PC-3 (cell line): ENCODE measurements around the gene GALNT10. TPM values are rescaled to one million over a fixed set of nuclear protein-coding genes. Genes with fewer than 3 reads are reported as not detected.

Experiments
- ATAC-seq: fragments of 200-7000 bp; cut with Tn5 transposase; 2 replicates; pipeline ENCODE4 v1.9.1; 2020; ENCODE audit warnings: mild to moderate bottlenecking, moderate library complexity
- BruUV-seq: library from RNA; stranded (reverse); fragments of 400-500 nt; replicated peaks from 2 replicates; lab custom pipeline; 2021; lab: Mats Ljungman, UMichigan
- CTCF ChIA-PET: fragments of 300-600 bp; sonication (Branson Sonifier 250); formaldehyde crosslinking; loops from one replicate; lab custom pipeline; 2022; ENCODE audit warnings: antibody characterized with exemption; lab: Charles Lee
- POLR2A ChIA-PET: fragments of 300-600 bp; sonication (Branson Sonifier 250); formaldehyde crosslinking; loops from one replicate; lab custom pipeline; 2022; ENCODE audit warnings: antibody characterized with exemption; ENCODE audit not compliant: unreplicated experiment; lab: Charles Lee
- DNase-seq: peaks from one replicate; pipeline ENCODE4 v3.0.0-alpha.2; 2015
- H2AFZ ChIP-seq: fragments of 300-600 bp; sonication (generic); 2 replicates; pipeline ENCODE4 v1.6.0; 2016; ENCODE audit warnings: antibody characterized with exemption, low read length
- H3F3A ChIP-seq: fragments of 300-600 bp; sonication (generic); one replicate; pipeline ENCODE4 v1.6.0; 2017; ENCODE audit warnings: antibody characterized with exemption, low read length, control low read depth, mild to moderate bottlenecking; ENCODE audit not compliant: unreplicated experiment
- H3K27ac ChIP-seq: fragments of 300-600 bp; sonication (generic); 2 replicates; pipeline ENCODE4 v1.5.1; 2016; ENCODE audit warnings: mild to moderate bottlenecking, low read length
- H3K27me3 ChIP-seq: fragments of 300-600 bp; sonication (generic); 2 replicates; pipeline ENCODE4 v1.6.1; 2016; ENCODE audit warnings: low read length, mixed read lengths
- H3K36me3 ChIP-seq: fragments of 300-600 bp; sonication (generic); 2 replicates; pipeline ENCODE4 v1.6.1; 2016; ENCODE audit warnings: low read depth, mixed run types, low read length, mixed read lengths
- H3K4me1 ChIP-seq: fragments of 300-600 bp; sonication (generic); 2 replicates; pipeline ENCODE4 v1.5.1; 2016; ENCODE audit warnings: low read length; ENCODE audit not compliant: insufficient read depth
- H3K4me2 ChIP-seq: fragments of 300-600 bp; sonication (generic); 2 replicates; pipeline ENCODE4 v1.6.0; 2016; ENCODE audit warnings: low read length
- H3K4me3 ChIP-seq: fragments of 300-600 bp; sonication (generic); 2 replicates; pipeline ENCODE4 v1.5.1; 2016; ENCODE audit warnings: mild to moderate bottlenecking, low read length, mixed read lengths
- H3K79me2 ChIP-seq: fragments of 300-600 bp; sonication (generic); 2 replicates; pipeline ENCODE4 v1.6.1; 2017; ENCODE audit warnings: low read length, mixed read lengths
- H3K9ac ChIP-seq: fragments of 300-600 bp; sonication (generic); 2 replicates; pipeline ENCODE4 v1.6.0; 2016; ENCODE audit warnings: mild to moderate bottlenecking, low read length
- H3K9me2 ChIP-seq: fragments of 300-600 bp; sonication (generic); replicated peaks from 2 replicates; pipeline ENCODE4 v1.6.1; 2016; ENCODE audit warnings: mixed run types, low read length, mixed read lengths
- H3K9me3 ChIP-seq: fragments of 300-600 bp; sonication (generic); 2 replicates; pipeline ENCODE4 v1.6.1; 2016; ENCODE audit warnings: low read length, mixed read lengths
- H4K20me1 ChIP-seq: fragments of 300-600 bp; sonication (generic); 2 replicates; pipeline ENCODE4 v1.6.1; 2016; ENCODE audit warnings: low read length, mixed read lengths
- EZH2 ChIP-seq: fragments of 300-600 bp; sonication (generic); IDR thresholded peaks from one replicate; pipeline ENCODE4 v1.6.1; 2017; ENCODE audit warnings: antibody characterized with exemption, mild to moderate bottlenecking, low read length; ENCODE audit not compliant: unreplicated experiment
- EZH2phosphoT487 ChIP-seq: fragments of 300-600 bp; sonication (generic); IDR thresholded peaks from 2 replicates; pipeline ENCODE4 v1.6.1; 2018; ENCODE audit warnings: mild to moderate bottlenecking, antibody characterized with exemption, low read length, borderline replicate concordance
- intact Hi-C: fragments of 100-400 bp; cut with micrococcal nuclease; formaldehyde crosslinking; loops from 2 replicates; pipeline ENCODE4 v1.9.0; 2023
- total RNA-seq: library from RNA; depleted of rRNA; stranded (reverse); fragments of >200 nt; gene quantifications from 2 replicates; pipeline ENCODE4 v1.2.3, GENCODE V29; 2014
- TF ChIP-seq, protein P1 (sequence below): fragments of 300-600 bp; sonication (generic); conservative IDR thresholded peaks from 2 replicates; pipeline ENCODE4 v1.5.1; 2017; ENCODE audit warnings: antibody characterized with exemption, low read depth, mild to moderate bottlenecking, low read length

Gene GALNT10
- total RNA-seq, 1 experiment from 2014 or later, result 46.2 TPM

DNA sequence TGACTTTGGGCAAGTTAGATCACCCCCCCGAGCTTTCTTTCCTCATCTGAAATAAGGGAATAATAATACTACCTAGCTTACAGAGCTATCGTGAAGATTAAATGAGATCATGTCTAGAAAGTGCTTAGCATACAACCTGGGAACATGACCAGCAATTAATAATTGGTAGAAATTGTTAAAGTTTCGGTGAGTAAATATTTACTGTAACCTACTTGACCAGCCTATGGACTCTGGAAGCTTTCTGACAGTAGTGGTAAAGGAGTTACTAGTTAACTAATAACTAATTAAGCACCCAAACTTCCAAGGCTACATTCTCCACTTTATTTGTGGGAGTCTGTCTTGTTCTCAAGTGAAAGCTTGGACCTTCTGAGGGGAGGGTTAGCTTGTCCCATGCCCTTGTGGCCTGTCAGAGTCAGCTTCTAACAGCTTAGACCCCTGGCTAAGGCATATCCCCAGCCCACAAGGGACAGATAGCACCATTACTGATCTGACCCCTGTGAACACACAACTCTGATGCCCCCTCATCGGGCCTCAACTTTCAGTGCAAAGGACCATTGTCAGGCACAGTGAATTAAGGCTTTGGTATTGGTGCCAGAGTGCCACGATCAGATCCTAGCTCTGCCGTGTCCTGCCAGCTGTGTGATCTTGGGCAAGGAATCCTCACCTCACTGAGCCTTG lies 196.6 kb downstream of the GALNT10 start:
- TF ChIP-seq, protein P1, sequence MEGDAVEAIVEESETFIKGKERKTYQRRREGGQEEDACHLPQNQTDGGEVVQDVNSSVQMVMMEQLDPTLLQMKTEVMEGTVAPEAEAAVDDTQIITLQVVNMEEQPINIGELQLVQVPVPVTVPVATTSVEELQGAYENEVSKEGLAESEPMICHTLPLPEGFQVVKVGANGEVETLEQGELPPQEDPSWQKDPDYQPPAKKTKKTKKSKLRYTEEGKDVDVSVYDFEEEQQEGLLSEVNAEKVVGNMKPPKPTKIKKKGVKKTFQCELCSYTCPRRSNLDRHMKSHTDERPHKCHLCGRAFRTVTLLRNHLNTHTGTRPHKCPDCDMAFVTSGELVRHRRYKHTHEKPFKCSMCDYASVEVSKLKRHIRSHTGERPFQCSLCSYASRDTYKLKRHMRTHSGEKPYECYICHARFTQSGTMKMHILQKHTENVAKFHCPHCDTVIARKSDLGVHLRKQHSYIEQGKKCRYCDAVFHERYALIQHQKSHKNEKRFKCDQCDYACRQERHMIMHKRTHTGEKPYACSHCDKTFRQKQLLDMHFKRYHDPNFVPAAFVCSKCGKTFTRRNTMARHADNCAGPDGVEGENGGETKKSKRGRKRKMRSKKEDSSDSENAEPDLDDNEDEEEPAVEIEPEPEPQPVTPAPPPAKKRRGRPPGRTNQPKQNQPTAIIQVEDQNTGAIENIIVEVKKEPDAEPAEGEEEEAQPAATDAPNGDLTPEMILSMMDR, result no peak
- ChIA-PET CTCF (no interaction called here), POLR2A (no interaction called here)
- no peak overlapping the region for H3K4me2 ChIP-seq
- no peaks in the 10 kb centered on the region for H3F3A ChIP-seq
- no peaks in the 10 kb centered on the region for H3K27me3 ChIP-seq
- DNase-seq (no peak), ATAC-seq (no peak)
- H3K9me2 ChIP-seq, result no peaks in the 10 kb centered on the region
- intact Hi-C loops, result no loop called here
- H3K79me2 ChIP-seq, result no peaks in the 10 kb centered on the region
- no peaks in the 10 kb centered on the region for H4K20me1 ChIP-seq
- H3K9me3 ChIP-seq, result no peaks in the 10 kb centered on the region
- no peak overlapping the region for H2AFZ ChIP-seq
- H3K36me3 ChIP-seq, result 0 out of 2 replicates have a peak, but pooled peaks cover 3% of the 10 kb centered on the region
- no peak overlapping the region for H3K4me3 ChIP-seq
- no peak overlapping the region for H3K9ac ChIP-seq
- H3K27ac ChIP-seq, result no peak overlapping the region
- no TSS peak for BruUV-seq
- no peaks in the 10 kb centered on the region for H3K4me1 ChIP-seq

DNA sequence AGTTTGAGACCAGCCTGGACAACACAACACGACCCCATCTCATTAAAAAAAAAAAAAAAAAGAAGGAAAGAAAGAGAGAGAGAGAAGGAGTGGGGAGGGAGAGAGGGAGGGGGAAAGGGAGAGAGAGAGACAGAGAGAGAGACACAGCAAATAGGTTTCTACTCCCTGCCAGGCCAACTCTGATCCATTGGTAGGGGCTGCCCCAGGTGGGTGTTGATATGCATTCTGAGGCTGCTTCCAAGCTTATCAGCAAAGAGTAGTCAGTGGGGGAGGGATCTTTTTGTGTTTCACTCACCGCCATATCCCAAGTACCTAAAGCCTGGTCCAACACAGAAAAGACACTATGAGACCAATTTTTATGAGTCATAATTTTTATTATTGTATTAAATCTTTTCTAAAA lies 198.3 kb downstream of the GALNT10 start:
- no peaks in the 10 kb centered on the region for H3K79me2 ChIP-seq
- no peak overlapping the region for H3K9ac ChIP-seq
- POLR2A ChIA-PET, result no interaction called here
- no peaks in the 10 kb centered on the region for H3K27me3 ChIP-seq
- BruUV-seq, result no TSS peak
- intact Hi-C loops, result no loop called here
- no peaks in the 10 kb centered on the region for H3K9me3 ChIP-seq
- no peaks in the 10 kb centered on the region for H3K9me2 ChIP-seq
- ATAC-seq, result no peak
- H3F3A ChIP-seq, result no peaks in the 10 kb centered on the region
- H3K4me1 ChIP-seq, result no peaks in the 10 kb centered on the region
- no peak overlapping the region for H3K4me3 ChIP-seq
- H3K4me2 ChIP-seq, result no peak overlapping the region
- H3K27ac ChIP-seq, result no peak overlapping the region
- peaks cover 3% of the 10 kb centered on the region; the same call in 1 of the 2 replicates for H3K36me3 ChIP-seq
- no peaks in the 10 kb centered on the region for H4K20me1 ChIP-seq
- TF ChIP-seq, protein P1, result no peak
- no peak for TF ChIP-seq EZH2
- TF ChIP-seq EZH2phosphoT487, result no peak
- no peak overlapping the region for H2AFZ ChIP-seq
- no peak for DNase-seq
- CTCF ChIA-PET, result no interaction called here

DNA sequence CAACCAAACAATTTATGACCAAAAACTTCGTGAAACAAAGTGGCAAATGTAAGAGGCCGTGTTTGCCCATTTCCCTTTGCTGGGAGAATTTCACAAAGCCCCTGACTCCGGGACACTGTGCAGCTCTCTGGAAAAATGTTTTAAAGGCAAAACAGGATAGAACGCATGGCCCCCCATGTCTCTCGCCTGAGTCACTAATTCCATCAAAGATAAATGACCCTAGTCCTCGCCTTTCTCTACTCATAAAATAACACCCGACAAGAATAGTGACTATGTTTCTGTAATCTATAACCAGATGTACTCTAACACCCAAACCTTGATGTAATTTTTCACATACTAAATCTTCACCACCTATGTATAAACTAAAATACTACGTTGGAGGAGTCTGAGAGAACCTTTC lies 199.6 kb downstream of the GALNT10 start:
- no TSS peak for BruUV-seq
- Histone ChIP-seq H3K79me2 (no peaks in the 10 kb centered on the region), H3K27ac (no peak overlapping the region), H4K20me1 (no peaks in the 10 kb centered on the region), H3K4me1 (no peaks in the 10 kb centered on the region), H3K9me3 (no peaks in the 10 kb centered on the region), H3F3A (no peaks in the 10 kb centered on the region), H3K4me2 (no peak overlapping the region), H3K9me2 (no peaks in the 10 kb centered on the region), H3K4me3 (no peak overlapping the region), H3K36me3 (peaks cover 3% of the 10 kb centered on the region; the same call in 1 of the 2 replicates), H3K9ac (no peak overlapping the region), H3K27me3 (no peaks in the 10 kb centered on the region), H2AFZ (no peak overlapping the region)
- no peak for ATAC-seq
- ChIA-PET CTCF (no interaction called here), POLR2A (no interaction called here)
- TF ChIP-seq EZH2, result no peak
- TF ChIP-seq, protein P1, result no peak
- TF ChIP-seq EZH2phosphoT487, result no peak
- intact Hi-C loops, result no loop called here
- no peak for DNase-seq
